ENCODE measurements around the gene FHAD1. TPM values are rescaled to one million over a fixed set of nuclear protein-coding genes. Genes with fewer than 3 reads are reported as not detected.

Gene FHAD1
- total and polyA plus RNA-seq, 10 of the 15 experiments (the other 5 are each of a cell fraction or from before 2014, with no cell fraction given) = 0.09 to 1.0 (median 0.32) TPM; not detected in 2

GRCh38 chr1:15332952-15333715, 86.1 kb downstream of the FHAD1 start (continued):
- TF ChIP-seq NBN (IDR thresholded peaks at IDR 0.05) = no peak
- no peak for TF ChIP-seq ZNF207 (IDR thresholded peaks at IDR 0.05; ENCODE audit: borderline replicate concordance)
- no peak for TF ChIP-seq CHD4 (IDR thresholded peaks at IDR 0.05)
- TF ChIP-seq YBX1 (IDR thresholded peaks at IDR 0.05) = no peak
- no peak for TF ChIP-seq HDAC6 (IDR thresholded peaks at IDR 0.05; ENCODE audit: unreplicated experiment)
- TF ChIP-seq RCOR1 (conservative IDR thresholded peaks at IDR 0.05; ENCODE audit: low read depth, low read length) = no peak

- FAIRE-seq (no peak), DNase-seq (ENCODE audit: low read depth, low spot score) (no peak), ATAC-seq (no peak)
- H3K9ac ChIP-seq (ENCODE audit: control insufficient read depth, insufficient read depth, low read length) = no peak overlapping the region
- ChIA-PET CTCF (interaction anchor here (0.9 to 2.6 kb wide), 2 partner anchors 12 kb away, joined by 4 to 14 read pairs; no protein-coding TSS in a partner anchor), POLR2A (no interaction called here), SMC1A (ENCODE audit: uncharacterized antibody, unreplicated experiment) (no interaction called here), RAD21 (ENCODE audit: unreplicated experiment) (interaction anchor here (1.4 kb wide), 1 partner anchor 12 kb away, joined by 5 read pairs; no protein-coding TSS in a partner anchor)
- H3K36me3 ChIP-seq (ENCODE audit: control insufficient read depth in 2 of 2, insufficient read depth in 2 of 2, low read length in 1 of 2) = no peaks in the 10 kb centered on the region
- no peak overlapping the region for H3K4me3 ChIP-seq
- BruUV-seq (replicated peaks) = no TSS peak
- H3K27ac ChIP-seq (ENCODE audit: control insufficient read depth, insufficient read depth) = no peak overlapping the region
- H2AFZ ChIP-seq (ENCODE audit: control insufficient read depth, low read depth, low read length) = no peak overlapping the region
- H4K20me1 ChIP-seq (ENCODE audit: control insufficient read depth, insufficient read depth) = no peaks in the 10 kb centered on the region
- H3K4me2 ChIP-seq (ENCODE audit: control insufficient read depth, insufficient read depth) = no peak overlapping the region
- intact Hi-C loops (cut with micrococcal nuclease; ENCODE audit: unreplicated experiment) (no loop called here), in situ Hi-C loops (cut with MboI) (no loop called here)
- H3K79me2 ChIP-seq (ENCODE audit: control insufficient read depth, insufficient read depth, low read length) = no peaks in the 10 kb centered on the region
- no peaks in the 10 kb centered on the region for H3K27me3 ChIP-seq (replicated peaks in 1 of 2; ENCODE audit: control insufficient read depth in 2 of 2, insufficient read depth in 2 of 2, low read length in 1 of 2)
- H3K4me1 ChIP-seq (ENCODE audit: control insufficient read depth, insufficient read depth, low read length) = no peaks in the 10 kb centered on the region
- H3K9me3 ChIP-seq (replicated peaks; ENCODE audit: control insufficient read depth, insufficient read depth, low read length) = no peaks in the 10 kb centered on the region
- 41% methylated on average over 10 of the region's 10 CpGs for WGBS (ENCODE audit: insufficient coverage, insufficient replicate concordance, low lambda C conversion rate, missing lambda C conversion rate)
- TF ChIP-seq EZH2 (IDR thresholded peaks at IDR 0.05; ENCODE audit: borderline replicate concordance, control insufficient read depth, low read depth, low read length) (no peak), EGR1 (IDR thresholded peaks at IDR 0.05; ENCODE audit: borderline replicate concordance in 1 of 2, low read depth in 2 of 2, low read length in 2 of 2) (no peak), SMC3 (IDR thresholded peaks at IDR 0.05; ENCODE audit: borderline replicate concordance, low read length) (no peak), PAX5 (IDR thresholded peaks at IDR 0.05; ENCODE audit: borderline replicate concordance, low read depth, low read length) (no peak), SP1 (IDR thresholded peaks at IDR 0.05; ENCODE audit: low read depth, low read length) (no peak), CHD4 (IDR thresholded peaks at IDR 0.05) (no peak), ZNF622 (IDR thresholded peaks at IDR 0.05) (no peak), IRF4 (IDR thresholded peaks at IDR 0.05; ENCODE audit: low read depth, low read length) (no peak), ZNF274 (IDR thresholded peaks at IDR 0.05; ENCODE audit: insufficient read depth, insufficient read length) (no peak), GABPA (IDR thresholded peaks at IDR 0.05; ENCODE audit: low read depth) (no peak), MLLT1 (IDR thresholded peaks at IDR 0.05) (no peak), NFIC (IDR thresholded peaks at IDR 0.05; ENCODE audit: low read depth, low read length) (no peak), ELK1 (IDR thresholded peaks at IDR 0.05; ENCODE audit: low read depth, low read length) (no peak), STAT1 (conservative IDR thresholded peaks at IDR 0.05) (no peak), HSF1 (IDR thresholded peaks at IDR 0.05; ENCODE audit: low read depth, low read length) (no peak)
Measured at GRCh38 chr1:15334995-15335394, 88.0 kb downstream of the FHAD1 start.
